Neutrophil (primary cell): ENCODE measurements around the gene BPIFB6.

Experiments used
- H3K27ac ChIP-seq: fragments of 200-600 bp; sonication (generic); 2 replicates; pipeline ENCODE4 v1.5.1; 2016; ENCODE audit warnings: mild to moderate bottlenecking, moderate library complexity
- H3K27me3 ChIP-seq: fragments of 200-600 bp; sonication (generic); 2 replicates; pipeline ENCODE4 v1.6.0; 2016; ENCODE audit warnings: mild to moderate bottlenecking
- H3K36me3 ChIP-seq: fragments of 200-600 bp; sonication (generic); 2 replicates; pipeline ENCODE4 v1.5.1; 2017
- H3K4me1 ChIP-seq, 2 experiments: fragments of 200-600 bp in 1 of 2; sonication (generic) in 1 of 2; 1 replicate in 1 of 2; 2 replicates in 1 of 2; pipeline versions ENCODE4 v1.5.1 to v1.6.1; 2013 to 2016; ENCODE audit warnings: low read depth in 1 of 2, low read length in 1 of 2, mild to moderate bottlenecking in 1 of 2, moderate library complexity in 1 of 2; ENCODE audit not compliant: control insufficient read depth in 1 of 2, insufficient read depth in 1 of 2
- H3K4me3 ChIP-seq, 2 experiments: fragments of 200-600 bp in 1 of 2; sonication (generic) in 1 of 2; 1 replicate in 1 of 2; 2 replicates in 1 of 2; pipeline ENCODE4 v1.5.1; 2013 to 2016; ENCODE audit warnings: low read depth in 1 of 2, low read length in 1 of 2, mild to moderate bottlenecking in 1 of 2, moderate library complexity in 1 of 2
- H3K9me3 ChIP-seq: fragments of 200-600 bp; sonication (generic); 2 replicates; pipeline ENCODE4 v1.5.1; 2016
- TF ChIP-seq, protein P1 (sequence below): fragments of 200-600 bp; sonication (generic); IDR thresholded peaks from 2 replicates; pipeline ENCODE4 v1.5.1; 2016; ENCODE audit warnings: antibody characterized with exemption

BPIFB6 gene

DNA sequence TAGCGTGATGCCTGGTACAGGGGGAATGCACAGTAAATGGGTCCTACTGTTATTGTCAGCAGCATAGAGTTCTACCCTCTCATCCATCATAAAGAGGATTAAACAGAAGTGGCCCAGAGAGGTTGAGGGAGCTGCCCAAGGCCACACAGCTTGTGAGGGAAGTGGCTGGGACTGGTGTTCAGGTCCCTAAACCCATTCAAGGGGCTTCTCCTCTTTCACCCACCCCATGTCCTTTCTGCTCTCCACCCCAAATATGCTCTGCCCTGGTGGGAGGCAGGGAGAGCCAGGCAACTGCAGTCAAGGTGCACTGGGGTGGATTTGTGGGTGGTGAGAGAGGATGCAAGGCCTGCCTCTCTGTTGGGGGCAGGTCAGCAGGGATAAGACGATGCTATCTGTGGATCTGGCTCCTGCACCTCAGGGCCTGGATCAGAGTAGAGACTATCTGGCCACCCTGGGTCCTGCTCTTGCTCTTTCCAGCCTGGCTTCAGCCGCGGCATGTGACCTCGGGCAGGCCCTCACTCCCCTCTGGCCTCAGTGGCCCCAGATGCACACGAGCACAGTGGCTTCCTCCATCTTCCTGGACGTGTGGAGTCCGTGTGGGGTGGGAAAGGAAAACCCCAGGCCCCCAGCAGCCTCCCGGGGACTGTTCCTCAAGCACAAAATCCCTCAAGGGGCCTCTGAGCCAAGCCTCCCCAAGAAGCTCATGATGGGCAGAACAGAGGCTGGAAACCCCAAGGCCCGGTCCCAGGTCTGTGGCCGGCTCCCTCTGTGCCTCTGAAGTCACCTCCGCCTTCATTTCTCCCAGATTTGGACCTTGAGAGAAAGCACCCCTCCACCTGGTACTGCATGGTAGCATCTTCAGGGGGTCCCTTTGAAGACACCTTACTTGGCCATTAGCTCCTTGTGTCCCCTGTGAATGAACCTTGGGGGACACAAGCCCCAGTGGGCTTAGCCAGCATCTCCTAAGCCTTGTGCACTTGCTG lies 3.4 kb upstream of the BPIFB6 start:
- H3K4me1 ChIP-seq = no peaks in the 10 kb centered on the region
- H3K36me3 ChIP-seq = no peaks in the 10 kb centered on the region
- no peaks in the 10 kb centered on the region for H3K9me3 ChIP-seq
- TF ChIP-seq, protein P1, sequence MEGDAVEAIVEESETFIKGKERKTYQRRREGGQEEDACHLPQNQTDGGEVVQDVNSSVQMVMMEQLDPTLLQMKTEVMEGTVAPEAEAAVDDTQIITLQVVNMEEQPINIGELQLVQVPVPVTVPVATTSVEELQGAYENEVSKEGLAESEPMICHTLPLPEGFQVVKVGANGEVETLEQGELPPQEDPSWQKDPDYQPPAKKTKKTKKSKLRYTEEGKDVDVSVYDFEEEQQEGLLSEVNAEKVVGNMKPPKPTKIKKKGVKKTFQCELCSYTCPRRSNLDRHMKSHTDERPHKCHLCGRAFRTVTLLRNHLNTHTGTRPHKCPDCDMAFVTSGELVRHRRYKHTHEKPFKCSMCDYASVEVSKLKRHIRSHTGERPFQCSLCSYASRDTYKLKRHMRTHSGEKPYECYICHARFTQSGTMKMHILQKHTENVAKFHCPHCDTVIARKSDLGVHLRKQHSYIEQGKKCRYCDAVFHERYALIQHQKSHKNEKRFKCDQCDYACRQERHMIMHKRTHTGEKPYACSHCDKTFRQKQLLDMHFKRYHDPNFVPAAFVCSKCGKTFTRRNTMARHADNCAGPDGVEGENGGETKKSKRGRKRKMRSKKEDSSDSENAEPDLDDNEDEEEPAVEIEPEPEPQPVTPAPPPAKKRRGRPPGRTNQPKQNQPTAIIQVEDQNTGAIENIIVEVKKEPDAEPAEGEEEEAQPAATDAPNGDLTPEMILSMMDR = no peak
- H3K4me3 ChIP-seq = no peak overlapping the region
- no peak overlapping the region for H3K27ac ChIP-seq
- no peaks in the 10 kb centered on the region for H3K27me3 ChIP-seq

DNA sequence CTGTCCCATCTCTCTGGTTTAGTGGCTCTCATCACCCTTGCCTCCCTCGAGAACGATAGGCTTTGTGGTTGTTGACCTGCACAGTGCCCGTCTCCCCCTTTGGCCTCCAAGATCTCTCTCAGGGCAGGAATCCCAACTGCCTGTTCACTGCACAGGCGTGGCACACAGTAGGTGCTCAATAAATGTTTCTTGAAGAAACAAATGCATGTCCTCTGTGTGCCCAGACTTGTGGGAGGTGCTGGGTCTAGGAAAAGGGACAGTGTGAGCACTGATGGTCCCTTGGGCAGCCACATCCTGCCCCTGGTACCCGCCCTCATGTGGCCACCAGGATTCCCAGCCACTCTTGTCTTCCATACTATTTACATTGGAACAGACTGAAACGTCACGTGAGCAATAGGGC lies 2.6 kb upstream of the BPIFB6 start:
- H3K27ac ChIP-seq = no peak overlapping the region
- H3K27me3 ChIP-seq = no peaks in the 10 kb centered on the region
- H3K4me1 ChIP-seq = no peaks in the 10 kb centered on the region
- TF ChIP-seq, protein P1 = no peak
- H3K36me3 ChIP-seq = no peaks in the 10 kb centered on the region
- no peak overlapping the region for H3K4me3 ChIP-seq
- no peaks in the 10 kb centered on the region for H3K9me3 ChIP-seq

DNA sequence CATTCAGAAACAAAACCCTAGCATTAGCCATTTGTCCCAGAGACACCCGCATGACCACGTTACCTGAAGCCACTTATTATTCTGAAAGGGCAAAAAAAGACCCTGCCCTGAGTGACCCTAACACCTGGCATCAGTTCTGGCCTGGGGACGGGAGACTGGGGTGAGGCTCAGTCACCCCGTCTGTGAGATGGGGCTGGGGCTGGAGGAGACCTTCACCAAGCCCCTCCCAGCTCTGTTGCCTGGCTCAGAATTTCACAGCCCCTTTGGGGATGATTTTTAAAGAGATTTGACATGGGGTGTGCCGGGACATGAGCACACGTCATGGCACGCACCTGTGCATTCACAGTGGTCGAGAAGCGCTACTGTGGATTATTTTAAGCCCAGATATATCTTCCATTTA lies 1.4 kb upstream of the BPIFB6 start:
- Histone ChIP-seq H3K4me3 (no peak overlapping the region), H3K36me3 (no peaks in the 10 kb centered on the region), H3K9me3 (no peaks in the 10 kb centered on the region), H3K27ac (no peak overlapping the region), H3K4me1 (no peaks in the 10 kb centered on the region), H3K27me3 (no peaks in the 10 kb centered on the region)
- TF ChIP-seq, protein P1 = no peak

DNA sequence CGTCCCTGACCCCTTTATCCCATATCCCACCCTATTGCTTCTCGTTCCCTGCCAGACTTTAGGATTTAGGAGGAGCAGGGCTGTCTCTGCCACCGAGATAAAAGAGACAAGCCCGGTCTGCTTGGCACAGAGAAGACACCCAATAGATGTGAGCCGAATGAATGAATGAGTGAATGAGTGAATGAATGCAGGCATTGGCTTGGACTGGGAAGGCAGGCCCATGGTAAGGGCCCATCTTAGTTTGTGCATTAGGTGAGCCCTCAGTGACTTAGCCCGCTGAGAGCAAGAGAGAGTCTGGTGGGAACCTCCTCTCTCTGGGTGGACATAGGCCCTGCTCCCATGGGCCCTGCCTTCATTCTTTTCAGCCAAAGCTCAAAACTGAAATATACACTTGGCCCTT lies 879 bp upstream of the BPIFB6 start:
- H3K27ac ChIP-seq = no peak overlapping the region
- no peaks in the 10 kb centered on the region for H3K9me3 ChIP-seq
- TF ChIP-seq, protein P1 = no peak
- H3K27me3 ChIP-seq = no peaks in the 10 kb centered on the region
- H3K4me1 ChIP-seq = no peaks in the 10 kb centered on the region
- no peak overlapping the region for H3K4me3 ChIP-seq
- H3K36me3 ChIP-seq = no peaks in the 10 kb centered on the region

DNA sequence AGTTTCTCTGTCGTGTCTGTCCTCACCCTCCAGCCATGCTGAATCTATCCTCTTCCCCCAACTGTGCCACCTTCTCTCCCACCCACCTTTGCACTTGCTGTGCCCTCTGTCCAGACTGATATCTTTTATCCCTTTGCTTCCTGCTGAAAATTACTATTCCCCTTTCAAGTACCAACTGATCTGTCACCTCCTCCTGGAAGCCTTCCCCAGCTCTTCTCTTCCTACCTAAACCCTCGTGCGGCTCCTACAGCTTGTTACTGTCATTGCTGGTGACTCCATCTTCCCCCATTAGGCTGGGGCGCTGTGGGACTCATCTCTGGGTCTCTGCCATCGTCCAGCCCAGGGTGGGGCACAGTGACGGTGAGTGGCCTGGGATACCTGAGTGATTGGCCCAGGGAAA lies 1.1 kb downstream of the BPIFB6 start:
- Histone ChIP-seq H3K36me3 (no peaks in the 10 kb centered on the region), H3K27me3 (no peaks in the 10 kb centered on the region), H3K4me3 (no peak overlapping the region), H3K27ac (no peak overlapping the region), H3K9me3 (no peaks in the 10 kb centered on the region), H3K4me1 (no peaks in the 10 kb centered on the region)
- TF ChIP-seq, protein P1 = no peak
